GM04503 (cell line): Measurements from ENCODE around the gene ZNF846.
"Not testable (repeated sequence)": the region's sequence is repeated elsewhere in the genome, so short reads cannot be mapped to it uniquely, and the experiment has no call there.

ENCODE experiments used
- DNase-seq: peaks from one replicate; pipeline ENCODE4 v3.0.0-alpha.2; 2012; ENCODE audit warnings: low read depth

Gene ZNF846

GRCh38 chr19:9784163-9784496 lies 15.6 kb upstream of the ZNF846 start:
- not testable (repeated sequence) for DNase-seq

- no peak for DNase-seq
Measured at GRCh38 chr19:9782338-9782737, 13.8 kb upstream of the ZNF846 start.

- DNase-seq, result no peak
Measured at GRCh38 chr19:9757544-9758501, 10.7 kb downstream of the ZNF846 start.

- no peak for DNase-seq
Measured at GRCh38 chr19:9752701-9753443, 15.7 kb downstream of the ZNF846 start.

GRCh38 chr19:9751446-9751845 lies 17.1 kb downstream of the ZNF846 start:
- DNase-seq, result no peak

- no peak for DNase-seq
Measured at GRCh38 chr19:9741476-9742171, 26.9 kb downstream of the ZNF846 start.

GRCh38 chr19:9735986-9736385 lies 32.6 kb downstream of the ZNF846 start:
- DNase-seq, result no peak

- DNase-seq, result not testable (repeated sequence)
Measured at GRCh38 chr19:9730056-9730455, 38.5 kb downstream of the ZNF846 start.

- DNase-seq, result no peak
Measured at GRCh38 chr19:9729162-9729561, 39.4 kb downstream of the ZNF846 start.

GRCh38 chr19:9727644-9728043 lies 40.9 kb downstream of the ZNF846 start:
- no peak for DNase-seq

- not testable (repeated sequence) for DNase-seq
Measured at GRCh38 chr19:9725508-9726201, 42.9 kb downstream of the ZNF846 start.

- no peak for DNase-seq
Measured at GRCh38 chr19:9724157-9724556, 44.4 kb downstream of the ZNF846 start.

- DNase-seq, result no peak
Measured at GRCh38 chr19:9721861-9722260, 46.7 kb downstream of the ZNF846 start.

GRCh38 chr19:9720541-9720940 lies 48.0 kb downstream of the ZNF846 start:
- no peak for DNase-seq

GRCh38 chr19:9711815-9712214 lies 56.7 kb downstream of the ZNF846 start:
- DNase-seq, result no peak

GRCh38 chr19:9709305-9709704 lies 59.2 kb downstream of the ZNF846 start:
- no peak for DNase-seq

GRCh38 chr19:9705836-9706235 lies 62.7 kb downstream of the ZNF846 start:
- no peak for DNase-seq

- DNase-seq, result no peak
Measured at GRCh38 chr19:9702186-9702585, 66.4 kb downstream of the ZNF846 start.
